ENCODE measurements around the gene PRR5L.
A peak's percentile ranks its signal among the peaks of the same experiment; 100 is the strongest.

PRR5L gene

DNA sequence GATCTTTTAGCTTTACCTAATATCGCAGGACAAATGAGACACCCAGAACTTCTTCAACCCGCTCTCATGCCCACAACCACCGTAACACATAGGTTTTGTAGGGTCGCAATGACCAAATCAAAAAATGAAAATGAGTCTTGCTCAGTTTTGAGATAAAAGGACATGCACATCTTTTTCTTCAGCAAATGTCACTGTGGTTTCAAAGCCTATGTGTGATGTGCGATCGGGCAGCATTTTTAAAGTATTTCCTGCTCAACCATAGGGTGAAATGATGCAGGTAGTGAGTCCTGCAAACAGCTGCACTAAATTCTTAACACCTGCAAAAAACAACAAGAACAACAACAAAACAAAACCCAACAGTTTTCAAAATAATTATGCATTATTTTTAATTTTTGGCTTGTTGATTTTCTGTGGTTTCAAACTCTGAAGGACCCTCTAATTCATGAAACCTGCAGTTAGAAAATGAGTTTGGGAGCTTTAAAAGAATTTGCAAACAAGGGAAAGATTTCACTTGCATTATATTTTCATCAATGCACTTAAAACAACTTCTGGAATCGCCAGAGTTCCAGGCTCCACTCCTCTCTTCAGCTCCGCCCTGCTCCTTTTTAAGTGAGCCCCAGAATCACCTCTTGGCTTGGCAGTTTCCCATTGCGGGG lies 79.4 kb downstream of the PRR5L start:
- peak overlapping the region; percentile 91 for H3K4me3 ChIP-seq (ENCODE audit: low read length)
- H3K9ac ChIP-seq (ENCODE audit: low read depth, low read length): no peak overlapping the region
- H3K36me3 ChIP-seq (ENCODE audit: insufficient read depth, low read length): no peaks in the 10 kb centered on the region
- H3K4me2 ChIP-seq (ENCODE audit: low read length): peak overlapping the region; percentile 98
- H3K9me3 ChIP-seq (replicated peaks; ENCODE audit: low read length): no peaks in the 10 kb centered on the region
- H3K27me3 ChIP-seq (ENCODE audit: control insufficient read depth, insufficient read depth, low read length): peaks cover 2% of the 10 kb centered on the region
- peaks cover 23% of the 10 kb centered on the region for H3K4me1 ChIP-seq (ENCODE audit: control insufficient read depth, insufficient read depth, low read length)

DNA sequence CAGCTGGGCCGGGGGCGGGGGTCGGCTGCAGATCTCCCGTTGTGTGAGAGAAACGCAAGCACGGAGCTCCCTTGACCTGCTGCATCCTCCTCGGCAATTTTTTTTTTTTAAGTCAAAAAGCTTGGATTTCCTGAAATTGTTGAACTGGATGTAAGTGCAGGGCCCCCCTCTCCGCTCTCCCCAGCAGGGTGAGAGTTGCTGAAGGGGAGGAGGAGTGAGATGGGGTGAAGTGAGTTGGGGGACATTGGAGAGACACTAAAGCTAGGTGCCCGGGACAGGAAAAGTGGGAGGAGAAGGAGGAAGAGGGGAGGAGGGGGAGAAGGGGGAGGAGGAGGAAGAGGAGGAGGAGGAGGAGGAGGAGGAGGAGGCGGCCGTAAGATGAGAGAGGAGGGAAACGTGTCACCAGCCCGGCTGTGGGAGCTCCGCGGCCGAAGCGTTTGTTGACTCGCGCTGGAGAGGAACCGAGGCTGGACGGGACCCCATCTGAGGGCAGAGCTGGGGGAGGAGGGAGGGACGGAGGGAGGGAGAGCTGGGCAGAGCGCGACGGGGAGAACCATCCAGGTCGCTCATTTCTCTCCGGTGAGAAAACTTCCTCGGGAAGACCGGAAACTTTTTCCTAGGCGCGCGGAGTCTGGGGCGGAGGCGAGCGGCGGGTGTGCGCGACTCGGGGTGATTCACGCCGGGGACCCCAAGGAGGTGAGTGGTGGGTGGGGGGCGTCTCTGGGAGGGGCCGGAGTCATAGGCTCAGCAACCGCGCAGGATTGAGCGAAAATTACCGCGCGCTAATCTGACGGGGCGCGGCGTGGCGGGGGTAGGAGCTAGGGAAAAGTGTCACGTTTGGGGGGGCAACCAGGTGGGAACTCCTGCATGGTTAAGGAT lies 80.2 kb downstream of the PRR5L start:
- H3K27me3 ChIP-seq (ENCODE audit: control insufficient read depth, insufficient read depth, low read length): peaks cover 2% of the 10 kb centered on the region
- H3K36me3 ChIP-seq (ENCODE audit: insufficient read depth, low read length): no peaks in the 10 kb centered on the region
- H3K4me1 ChIP-seq (ENCODE audit: control insufficient read depth, insufficient read depth, low read length): peaks cover 23% of the 10 kb centered on the region
- no peaks in the 10 kb centered on the region for H3K9me3 ChIP-seq (replicated peaks; ENCODE audit: low read length)
- H3K9ac ChIP-seq (ENCODE audit: low read depth, low read length): peak overlapping the region; percentile 75
- H3K4me3 ChIP-seq (ENCODE audit: low read length): peak overlapping the region; percentile 91
- H3K4me2 ChIP-seq (ENCODE audit: low read length): peak overlapping the region; percentile 98

DNA sequence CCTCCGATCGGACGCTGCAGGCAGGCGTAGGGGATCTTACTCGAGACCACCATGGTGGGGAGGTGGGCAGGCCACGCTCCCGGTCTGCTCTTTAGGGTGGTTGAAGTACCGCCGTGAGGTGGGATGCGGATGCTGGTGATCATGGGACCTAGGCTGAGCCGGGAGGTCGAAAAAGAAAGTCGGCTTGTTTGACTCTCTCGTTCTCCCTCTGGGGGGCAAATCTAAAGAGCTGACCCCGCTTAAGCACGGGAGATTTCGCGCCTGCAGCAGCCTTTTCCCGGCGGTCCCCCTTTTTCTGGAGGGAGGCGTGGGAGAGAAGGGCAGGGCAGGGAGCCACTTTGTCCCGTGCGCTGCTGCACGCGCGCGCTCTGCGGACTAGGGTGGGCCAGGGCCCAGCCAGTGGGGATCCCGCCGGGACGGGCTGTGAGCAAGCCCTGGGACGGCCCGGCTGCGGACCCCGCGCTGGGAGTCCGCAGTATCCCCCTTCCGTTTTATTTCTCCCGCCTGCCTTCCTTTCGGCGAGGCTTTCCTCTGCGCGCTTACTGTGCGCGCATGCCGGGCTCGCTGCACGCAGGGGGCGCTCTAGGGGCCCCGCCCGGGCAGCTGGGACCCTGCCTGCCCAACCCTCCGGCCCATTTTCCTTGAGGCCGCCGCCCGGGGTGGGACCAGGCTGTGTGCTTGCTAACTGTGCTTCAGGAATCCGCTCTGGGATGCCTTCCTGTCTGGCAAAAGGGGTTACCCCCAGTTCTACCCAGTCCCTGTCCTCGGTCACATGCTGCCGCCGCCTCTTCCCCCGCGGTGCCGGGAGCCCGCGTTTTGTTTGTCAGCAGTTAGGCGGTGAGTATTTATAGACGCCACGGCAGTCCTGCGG lies 81.0 kb downstream of the PRR5L start:
- H3K4me3 ChIP-seq (ENCODE audit: low read length): peak overlapping the region; percentile 91
- no peaks in the 10 kb centered on the region for H3K9me3 ChIP-seq (replicated peaks; ENCODE audit: low read length)
- H3K36me3 ChIP-seq (ENCODE audit: insufficient read depth, low read length): no peaks in the 10 kb centered on the region
- H3K9ac ChIP-seq (ENCODE audit: low read depth, low read length): peak overlapping the region; percentile 75
- peaks cover 21% of the 10 kb centered on the region for H3K4me1 ChIP-seq (ENCODE audit: control insufficient read depth, insufficient read depth, low read length)
- peaks cover 2% of the 10 kb centered on the region for H3K27me3 ChIP-seq (ENCODE audit: control insufficient read depth, insufficient read depth, low read length)
- peak overlapping the region; percentile 98 for H3K4me2 ChIP-seq (ENCODE audit: low read length)

GRCh38 chr11:36377759-36378564 lies 81.9 kb downstream of the PRR5L start:
- H3K27me3 ChIP-seq (ENCODE audit: control insufficient read depth, insufficient read depth, low read length): peaks cover 2% of the 10 kb centered on the region
- peak overlapping the region; percentile 75 for H3K9ac ChIP-seq (ENCODE audit: low read depth, low read length)
- H3K4me3 ChIP-seq (ENCODE audit: low read length): peak overlapping the region; percentile 91
- no peaks in the 10 kb centered on the region for H3K9me3 ChIP-seq (replicated peaks; ENCODE audit: low read length)
- H3K36me3 ChIP-seq (ENCODE audit: insufficient read depth, low read length): no peaks in the 10 kb centered on the region
- H3K4me2 ChIP-seq (ENCODE audit: low read length): peak overlapping the region; percentile 98
- H3K4me1 ChIP-seq (ENCODE audit: control insufficient read depth, insufficient read depth, low read length): peaks cover 12% of the 10 kb centered on the region

- Histone ChIP-seq H3K36me3 (ENCODE audit: insufficient read depth, low read length) (no peaks in the 10 kb centered on the region), H3K9me3 (replicated peaks; ENCODE audit: low read length) (no peaks in the 10 kb centered on the region), H3K4me2 (ENCODE audit: low read length) (no peak overlapping the region), H3K9ac (ENCODE audit: low read depth, low read length) (no peak overlapping the region), H3K27me3 (ENCODE audit: control insufficient read depth, insufficient read depth, low read length) (peaks cover 2% of the 10 kb centered on the region), H3K4me1 (ENCODE audit: control insufficient read depth, insufficient read depth, low read length) (peaks cover 9% of the 10 kb centered on the region), H3K4me3 (ENCODE audit: low read length) (no peak overlapping the region)
These were observed 83.6 kb downstream of the PRR5L start for GRCh38 chr11:36379653-36380052.

DNA sequence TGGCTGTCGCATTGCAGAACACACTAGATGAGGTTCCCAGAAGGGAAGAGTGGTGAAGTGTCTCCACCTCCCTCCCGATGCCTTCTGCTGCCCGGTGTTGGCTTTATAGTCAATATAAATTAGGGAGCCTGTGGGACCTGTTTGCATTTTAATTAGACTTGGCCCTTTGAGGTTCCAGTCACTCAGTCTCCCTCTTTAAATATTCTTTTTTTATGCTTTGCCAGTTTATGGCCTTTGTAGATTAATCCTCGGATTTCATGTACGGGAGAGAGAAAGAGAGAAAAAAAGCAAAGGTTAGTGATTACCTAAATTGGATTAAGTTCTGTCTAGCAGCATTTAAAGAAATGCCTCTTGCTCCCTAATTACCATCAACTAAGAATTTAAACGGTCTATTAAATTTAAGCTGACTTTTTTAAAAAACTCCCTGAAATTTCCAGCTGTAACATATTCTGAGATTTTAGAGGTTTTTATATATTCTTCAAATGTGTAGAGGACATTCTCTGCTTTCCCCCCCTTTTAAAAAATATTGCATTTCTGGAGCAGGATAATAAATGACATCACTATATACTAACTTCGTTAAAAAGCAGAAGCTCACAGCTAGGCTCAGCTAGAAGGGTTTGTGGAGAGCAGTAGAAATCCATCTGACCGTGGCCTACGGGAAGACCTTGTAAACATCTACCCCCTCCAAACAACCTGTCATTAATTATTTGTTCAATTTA lies 84.4 kb downstream of the PRR5L start:
- Histone ChIP-seq H3K9me3 (replicated peaks; ENCODE audit: low read length) (no peaks in the 10 kb centered on the region), H3K4me1 (ENCODE audit: control insufficient read depth, insufficient read depth, low read length) (peaks cover 17% of the 10 kb centered on the region), H3K9ac (ENCODE audit: low read depth, low read length) (no peak overlapping the region), H3K27me3 (ENCODE audit: control insufficient read depth, insufficient read depth, low read length) (no peaks in the 10 kb centered on the region), H3K36me3 (ENCODE audit: insufficient read depth, low read length) (no peaks in the 10 kb centered on the region), H3K4me3 (ENCODE audit: low read length) (no peak overlapping the region), H3K4me2 (ENCODE audit: low read length) (no peak overlapping the region)

DNA sequence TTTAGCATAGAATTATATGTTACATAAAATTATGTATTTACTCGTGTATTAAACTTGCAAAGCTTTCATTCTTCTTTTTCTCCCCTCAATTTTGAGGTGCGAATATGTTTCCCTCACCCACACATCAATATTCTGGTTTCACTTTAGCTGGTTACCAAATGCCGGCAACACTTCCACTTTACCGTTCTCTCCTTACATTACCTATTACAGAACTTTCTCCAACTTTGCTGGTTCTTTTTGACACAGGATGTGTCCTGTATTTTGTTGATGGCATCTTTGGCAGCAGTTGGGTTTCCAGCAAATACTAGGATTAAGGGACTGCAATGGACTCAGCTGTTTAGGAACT lies 84.9 kb downstream of the PRR5L start:
- Histone ChIP-seq H3K4me1 (ENCODE audit: control insufficient read depth, insufficient read depth, low read length) (peaks cover 19% of the 10 kb centered on the region), H3K9ac (ENCODE audit: low read depth, low read length) (no peak overlapping the region), H3K4me2 (ENCODE audit: low read length) (no peak overlapping the region), H3K36me3 (ENCODE audit: insufficient read depth, low read length) (no peaks in the 10 kb centered on the region), H3K9me3 (replicated peaks; ENCODE audit: low read length) (no peaks in the 10 kb centered on the region), H3K4me3 (ENCODE audit: low read length) (no peak overlapping the region), H3K27me3 (ENCODE audit: control insufficient read depth, insufficient read depth, low read length) (no peaks in the 10 kb centered on the region)

- no peak overlapping the region for H3K4me2 ChIP-seq (ENCODE audit: low read length)
- H3K27me3 ChIP-seq (ENCODE audit: control insufficient read depth, insufficient read depth, low read length): no peaks in the 10 kb centered on the region
- no peaks in the 10 kb centered on the region for H3K36me3 ChIP-seq (ENCODE audit: insufficient read depth, low read length)
- peaks cover 10% of the 10 kb centered on the region for H3K4me1 ChIP-seq (ENCODE audit: control insufficient read depth, insufficient read depth, low read length)
- no peaks in the 10 kb centered on the region for H3K9me3 ChIP-seq (replicated peaks; ENCODE audit: low read length)
- no peak overlapping the region for H3K9ac ChIP-seq (ENCODE audit: low read depth, low read length)
- H3K4me3 ChIP-seq (ENCODE audit: low read length): no peak overlapping the region
These were observed 87.1 kb downstream of the PRR5L start for GRCh38 chr11:36383195-36383594.

GRCh38 chr11:36385121-36385970 lies 89.3 kb downstream of the PRR5L start:
- peaks cover 10% of the 10 kb centered on the region for H3K4me1 ChIP-seq (ENCODE audit: control insufficient read depth, insufficient read depth, low read length)
- H3K4me3 ChIP-seq (ENCODE audit: low read length): no peak overlapping the region
- no peak overlapping the region for H3K9ac ChIP-seq (ENCODE audit: low read depth, low read length)
- no peaks in the 10 kb centered on the region for H3K9me3 ChIP-seq (replicated peaks; ENCODE audit: low read length)
- no peaks in the 10 kb centered on the region for H3K27me3 ChIP-seq (ENCODE audit: control insufficient read depth, insufficient read depth, low read length)
- no peaks in the 10 kb centered on the region for H3K36me3 ChIP-seq (ENCODE audit: insufficient read depth, low read length)
- no peak overlapping the region for H3K4me2 ChIP-seq (ENCODE audit: low read length)

DNA sequence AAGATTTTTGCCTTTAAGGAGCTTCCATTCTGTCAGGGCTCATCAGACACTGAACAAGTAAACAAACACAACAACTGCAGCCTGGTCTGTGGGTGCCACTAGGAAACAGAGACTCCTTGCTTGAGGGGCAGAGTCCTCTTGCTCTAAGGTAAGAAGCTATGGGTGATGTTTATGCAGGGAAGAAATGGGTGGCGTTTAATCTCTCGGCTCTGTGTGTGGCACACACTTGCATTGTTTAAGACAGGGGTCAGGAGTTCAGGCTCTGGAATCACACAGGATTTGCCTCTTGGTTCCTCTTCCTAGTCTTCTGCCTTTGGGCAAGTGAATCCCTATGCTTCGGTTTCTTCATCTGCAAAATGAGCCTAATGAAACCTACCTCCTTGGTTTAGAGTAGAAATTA lies 90.3 kb downstream of the PRR5L start:
- Histone ChIP-seq H3K4me2 (ENCODE audit: low read length) (no peak overlapping the region), H3K36me3 (ENCODE audit: insufficient read depth, low read length) (no peaks in the 10 kb centered on the region), H3K4me1 (ENCODE audit: control insufficient read depth, insufficient read depth, low read length) (peaks cover 10% of the 10 kb centered on the region), H3K9ac (ENCODE audit: low read depth, low read length) (no peak overlapping the region), H3K4me3 (ENCODE audit: low read length) (no peak overlapping the region), H3K27me3 (ENCODE audit: control insufficient read depth, insufficient read depth, low read length) (no peaks in the 10 kb centered on the region), H3K9me3 (replicated peaks; ENCODE audit: low read length) (no peaks in the 10 kb centered on the region)

All from skeletal muscle satellite cell (primary cell).